Measurements from ENCODE around the gene SNRNP35. TPM values are rescaled to one million over a fixed set of nuclear protein-coding genes. Genes with fewer than 3 reads are reported as not detected.
A peak's percentile ranks its signal among the peaks of the same experiment; 100 is the strongest.

The SNRNP35 gene
- polyA plus RNA-seq (2012; ENCODE audit: insufficient read length, low read depth): 25.1 TPM

DNA sequence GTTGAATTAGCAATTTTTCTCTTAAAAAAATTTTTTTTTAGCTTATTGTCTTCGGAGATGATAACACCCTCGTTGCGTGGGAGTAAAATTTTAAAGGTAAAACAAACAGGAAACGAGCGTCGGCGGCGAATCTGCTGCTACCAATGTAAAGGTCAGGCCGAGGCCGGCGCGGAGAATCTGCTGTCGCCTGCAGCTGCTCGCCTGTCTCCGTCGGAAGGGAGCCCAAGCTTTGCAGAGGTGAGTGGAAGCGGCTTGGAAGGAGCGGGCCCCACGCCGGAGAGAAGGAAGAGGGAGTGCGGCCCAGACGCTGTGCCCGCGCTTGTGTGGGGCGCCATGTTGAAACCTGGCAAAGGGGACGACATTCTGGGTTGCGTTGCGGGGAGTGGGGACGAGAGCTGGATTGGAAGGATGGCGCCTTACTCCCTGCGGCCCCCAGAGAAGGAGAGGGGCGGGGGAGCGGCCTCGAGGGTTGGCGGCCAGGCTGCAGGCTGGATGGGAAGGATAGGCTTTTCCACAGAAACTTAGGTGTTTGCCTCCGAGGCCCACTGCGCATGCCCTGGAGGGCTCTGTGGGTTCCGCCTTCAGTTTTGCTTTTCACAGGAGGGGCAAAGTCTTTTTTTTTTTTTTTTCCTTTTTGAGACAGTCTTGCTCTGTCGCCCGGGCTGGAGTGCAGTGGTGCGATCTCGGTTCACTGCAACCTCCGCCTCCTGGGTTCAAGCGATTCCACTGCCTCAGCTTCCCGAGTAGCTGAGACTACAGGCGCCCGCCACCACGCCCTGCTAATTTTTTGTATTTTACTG is at the start of gene SNRNP35:
SNRNP35 (plus strand) TSS at position 160 of the 800 bp plus-strand sequence. CDS start 7,402 bp downstream, outside the sequence.
- TF ChIP-seq, protein P1, sequence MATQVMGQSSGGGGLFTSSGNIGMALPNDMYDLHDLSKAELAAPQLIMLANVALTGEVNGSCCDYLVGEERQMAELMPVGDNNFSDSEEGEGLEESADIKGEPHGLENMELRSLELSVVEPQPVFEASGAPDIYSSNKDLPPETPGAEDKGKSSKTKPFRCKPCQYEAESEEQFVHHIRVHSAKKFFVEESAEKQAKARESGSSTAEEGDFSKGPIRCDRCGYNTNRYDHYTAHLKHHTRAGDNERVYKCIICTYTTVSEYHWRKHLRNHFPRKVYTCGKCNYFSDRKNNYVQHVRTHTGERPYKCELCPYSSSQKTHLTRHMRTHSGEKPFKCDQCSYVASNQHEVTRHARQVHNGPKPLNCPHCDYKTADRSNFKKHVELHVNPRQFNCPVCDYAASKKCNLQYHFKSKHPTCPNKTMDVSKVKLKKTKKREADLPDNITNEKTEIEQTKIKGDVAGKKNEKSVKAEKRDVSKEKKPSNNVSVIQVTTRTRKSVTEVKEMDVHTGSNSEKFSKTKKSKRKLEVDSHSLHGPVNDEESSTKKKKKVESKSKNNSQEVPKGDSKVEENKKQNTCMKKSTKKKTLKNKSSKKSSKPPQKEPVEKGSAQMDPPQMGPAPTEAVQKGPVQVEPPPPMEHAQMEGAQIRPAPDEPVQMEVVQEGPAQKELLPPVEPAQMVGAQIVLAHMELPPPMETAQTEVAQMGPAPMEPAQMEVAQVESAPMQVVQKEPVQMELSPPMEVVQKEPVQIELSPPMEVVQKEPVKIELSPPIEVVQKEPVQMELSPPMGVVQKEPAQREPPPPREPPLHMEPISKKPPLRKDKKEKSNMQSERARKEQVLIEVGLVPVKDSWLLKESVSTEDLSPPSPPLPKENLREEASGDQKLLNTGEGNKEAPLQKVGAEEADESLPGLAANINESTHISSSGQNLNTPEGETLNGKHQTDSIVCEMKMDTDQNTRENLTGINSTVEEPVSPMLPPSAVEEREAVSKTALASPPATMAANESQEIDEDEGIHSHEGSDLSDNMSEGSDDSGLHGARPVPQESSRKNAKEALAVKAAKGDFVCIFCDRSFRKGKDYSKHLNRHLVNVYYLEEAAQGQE (IDR thresholded peaks at IDR 0.05; ENCODE audit: insufficient read depth in 1 of 2, low read depth in 2 of 2, low read length in 2 of 2): peak in 1 of 2 experiments; percentile 48; a peak in 1 of 4 replicates
- TF ChIP-seq FOXP2 (optimal IDR thresholded peaks at IDR 0.05; ENCODE audit: borderline replicate concordance, extremely low read depth, extremely low read length, insufficient read depth) (peak; percentile 72), TAF1 (IDR thresholded peaks at IDR 0.05; ENCODE audit: borderline replicate concordance, insufficient read depth, low read length) (peak; percentile 83), SIN3A (IDR thresholded peaks at IDR 0.05; ENCODE audit: borderline replicate concordance, insufficient read depth, low read length) (0 out of 2 replicates have a peak, but pooled peaks have one; percentile 27), POLR2AphosphoS5 (IDR thresholded peaks at IDR 0.05; ENCODE audit: low read depth, low read length) (peak; percentile 76)

DNA sequence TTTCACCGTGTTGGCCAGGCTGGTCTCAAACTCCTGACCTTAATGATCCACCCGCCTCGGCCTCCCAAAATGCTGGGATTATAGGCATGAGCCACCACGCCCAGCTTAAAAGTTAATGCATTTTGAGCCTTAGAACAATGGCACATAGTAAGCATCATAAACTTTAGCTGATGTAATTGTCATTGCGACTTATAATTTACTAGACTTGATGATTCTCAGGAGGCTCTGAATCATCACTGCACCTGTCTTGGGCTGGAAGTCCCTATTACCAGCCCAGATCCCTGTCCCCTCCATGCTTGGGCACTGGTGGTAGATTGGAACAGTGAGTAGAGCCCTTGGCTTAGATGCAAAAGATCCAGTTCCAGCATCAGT is 47.9 kb upstream of the SNRNP35 start:
- no peak for TF ChIP-seq TAF1 (IDR thresholded peaks at IDR 0.05; ENCODE audit: borderline replicate concordance, insufficient read depth, low read length)
- TF ChIP-seq POLR2AphosphoS5 (IDR thresholded peaks at IDR 0.05; ENCODE audit: low read depth, low read length): no peak
- TF ChIP-seq, protein P1 (IDR thresholded peaks at IDR 0.05; ENCODE audit: insufficient read depth in 1 of 2, low read depth in 2 of 2, low read length in 2 of 2): no peak
- TF ChIP-seq SIN3A (IDR thresholded peaks at IDR 0.05; ENCODE audit: borderline replicate concordance, insufficient read depth, low read length): no peak
- TF ChIP-seq FOXP2 (optimal IDR thresholded peaks at IDR 0.05; ENCODE audit: borderline replicate concordance, extremely low read depth, extremely low read length, insufficient read depth): no peak

DNA sequence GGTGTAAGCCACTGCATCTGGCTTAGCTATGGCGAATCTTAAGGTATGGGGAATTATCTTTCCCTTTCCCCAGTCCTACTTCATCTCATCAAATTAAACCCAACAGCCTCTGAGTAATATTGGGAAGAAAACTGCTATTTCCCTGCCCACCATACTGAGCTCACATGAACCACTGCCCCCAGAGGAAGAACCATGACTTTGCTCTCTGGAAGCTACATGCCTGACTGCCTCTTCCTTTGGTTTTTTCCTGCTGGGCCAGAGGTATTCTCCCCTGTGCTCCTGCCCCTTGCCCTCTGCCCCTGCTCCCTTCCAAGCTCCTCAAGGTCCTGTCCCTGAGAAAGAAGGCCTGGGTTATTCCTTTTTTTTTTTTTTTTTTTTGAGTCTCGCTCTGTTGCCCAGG is 36.6 kb upstream of the SNRNP35 start:
- TF ChIP-seq POLR2AphosphoS5 (IDR thresholded peaks at IDR 0.05; ENCODE audit: low read depth, low read length): no peak
- TF ChIP-seq, protein P1 (IDR thresholded peaks at IDR 0.05; ENCODE audit: insufficient read depth in 1 of 2, low read depth in 2 of 2, low read length in 2 of 2): no peak
- TF ChIP-seq FOXP2 (optimal IDR thresholded peaks at IDR 0.05; ENCODE audit: borderline replicate concordance, extremely low read depth, extremely low read length, insufficient read depth): no peak
- no peak for TF ChIP-seq SIN3A (IDR thresholded peaks at IDR 0.05; ENCODE audit: borderline replicate concordance, insufficient read depth, low read length)
- TF ChIP-seq TAF1 (IDR thresholded peaks at IDR 0.05; ENCODE audit: borderline replicate concordance, insufficient read depth, low read length): no peak

DNA sequence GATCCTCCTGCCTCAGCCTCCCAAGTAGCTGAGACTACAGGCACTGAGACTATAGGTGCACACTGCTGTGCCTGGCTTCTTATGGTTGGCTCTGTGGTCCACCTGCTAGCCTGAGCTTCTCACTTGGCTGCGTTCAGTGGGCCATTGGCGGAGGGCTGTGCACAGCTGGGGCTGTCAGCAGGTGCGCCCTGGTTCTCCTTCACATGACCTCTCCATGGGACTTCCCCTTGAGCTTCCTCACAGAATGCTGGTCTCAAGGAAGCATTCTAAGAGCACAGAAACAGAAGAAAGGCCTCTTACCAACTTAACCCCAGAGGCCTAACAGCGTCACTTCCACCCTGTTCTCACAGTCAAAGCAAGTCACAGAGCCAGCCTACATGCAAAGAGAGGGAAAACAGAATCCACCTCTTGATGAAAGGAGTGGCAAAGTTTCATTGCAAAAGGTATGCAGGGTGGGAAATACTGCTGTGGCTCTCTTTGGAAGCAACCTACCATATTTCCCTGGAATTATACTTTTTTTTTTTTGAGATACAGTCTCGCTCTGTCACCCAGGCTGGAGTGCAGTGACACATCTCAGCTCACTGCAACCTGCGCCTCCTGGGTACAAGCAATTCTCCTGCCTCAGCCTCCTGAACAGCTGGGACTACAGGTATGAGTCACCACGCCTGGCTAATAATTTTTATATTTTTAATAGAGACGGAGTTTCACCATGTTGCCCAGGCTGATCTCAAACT is 30.7 kb upstream of the SNRNP35 start:
- TF ChIP-seq TAF1 (IDR thresholded peaks at IDR 0.05; ENCODE audit: borderline replicate concordance, insufficient read depth, low read length) (no peak), POLR2AphosphoS5 (IDR thresholded peaks at IDR 0.05; ENCODE audit: low read depth, low read length) (no peak), FOXP2 (optimal IDR thresholded peaks at IDR 0.05; ENCODE audit: borderline replicate concordance, extremely low read depth, extremely low read length, insufficient read depth) (no peak), SIN3A (IDR thresholded peaks at IDR 0.05; ENCODE audit: borderline replicate concordance, insufficient read depth, low read length) (no peak)
- TF ChIP-seq, protein P1 (IDR thresholded peaks at IDR 0.05; ENCODE audit: insufficient read depth in 1 of 2, low read depth in 2 of 2, low read length in 2 of 2): no peak
